Stimulated activated CD4-positive, alpha-beta T cell treated with anti-CD3 and anti-CD28 coated beads, Interleukin-1b, Interleukin-23, amount 100 ng/mL, for 1 hour (primary cell): Measurements from ENCODE around the gene GOLT1A.
A peak's percentile ranks its signal among the peaks of the same experiment; 100 is the strongest.

Experiments
- DNase-seq, 2 donors: peaks; one replicate each; pipeline ENCODE4 v3.0.0-alpha.2; 2020; ENCODE audit warnings: low read depth in 2 of 2

GOLT1A gene

GRCh38 chr1:204219971-204220616, 6.3 kb upstream of the GOLT1A start:
- no peak for DNase-seq

GRCh38 chr1:204218552-204218951, 4.8 kb upstream of the GOLT1A start:
- DNase-seq, result no peak

GRCh38 chr1:204217648-204218000, 3.8 kb upstream of the GOLT1A start:
- no peak for DNase-seq

GRCh38 chr1:204216880-204217647, 3.3 kb upstream of the GOLT1A start:
- DNase-seq, result no peak

GRCh38 chr1:204216236-204216635, 2.4 kb upstream of the GOLT1A start:
- DNase-seq, result no peak

GRCh38 chr1:204212715-204213114, 1.1 kb downstream of the GOLT1A start:
- DNase-seq, result no peak

GRCh38 chr1:204211046-204211445, 2.7 kb downstream of the GOLT1A start:
- DNase-seq, result no peak

GRCh38 chr1:204207136-204207616, 6.6 kb downstream of the GOLT1A start:
- DNase-seq, result peak; percentile 29 to 64

GRCh38 chr1:204206121-204206520, 7.7 kb downstream of the GOLT1A start:
- no peak for DNase-seq

- no peak for DNase-seq
These were observed 8.3 kb downstream of the GOLT1A start for GRCh38 chr1:204205486-204205885.

GRCh38 chr1:204204944-204205343, 8.8 kb downstream of the GOLT1A start:
- no peak for DNase-seq

GRCh38 chr1:204203206-204203767, 10.5 kb downstream of the GOLT1A start:
- no peak for DNase-seq

GRCh38 chr1:204202481-204202880, 11.3 kb downstream of the GOLT1A start:
- DNase-seq, result no peak

- no peak for DNase-seq
These were observed 12.3 kb downstream of the GOLT1A start for GRCh38 chr1:204201348-204202040.

- DNase-seq, result no peak
These were observed 14.2 kb downstream of the GOLT1A start for GRCh38 chr1:204199579-204199978.

- no peak for DNase-seq
These were observed 15.1 kb downstream of the GOLT1A start for GRCh38 chr1:204198348-204199340.

- DNase-seq, result no peak
These were observed 16.7 kb downstream of the GOLT1A start for GRCh38 chr1:204197068-204197467.

GRCh38 chr1:204196068-204196795, 17.6 kb downstream of the GOLT1A start, which contains the start of gene KISS1:
Gene KISS1 (minus strand): TSS chr1:204196491. CDS start chr1:204192876, 3,615 bp downstream.
- no peak for DNase-seq

- DNase-seq, result no peak
These were observed 19.0 kb downstream of the GOLT1A start for GRCh38 chr1:204194771-204195170.

GRCh38 chr1:204194080-204194479, 19.7 kb downstream of the GOLT1A start:
- DNase-seq, result no peak
